K562 (cell line): Measurements from ENCODE around the gene GAPDHS. TPM values are rescaled to one million over a fixed set of nuclear protein-coding genes. Genes with fewer than 3 reads are reported as not detected.
A peak's percentile ranks its signal among the peaks of the same experiment; 100 is the strongest.

Experiments used
- ATAC-seq: fragments of 200-7000 bp; cut with Tn5 transposase; 3 replicates; pipeline ENCODE4 v1.9.1; 2020; ENCODE audit warnings: moderate library complexity
- BruUV-seq: library from RNA; stranded (reverse); fragments of 400-500 nt; replicated peaks from 2 replicates; lab custom pipeline; 2021; lab: Mats Ljungman, UMichigan
- CTCF ChIA-PET: fragments of 300-600 bp; formaldehyde crosslinking; extraction: SDS; loops from one replicate; lab custom pipeline; 2021; ENCODE audit warnings: low intra/inter-chr PET ratio; lab: Yijun Ruan, JAX
- POLR2A ChIA-PET: fragments of 300-600, 350-650 bp; sonication (Branson Sonifier 250); formaldehyde crosslinking; extraction: SDS; loops from one replicate; lab custom pipeline; 2021; ENCODE audit warnings: antibody characterized with exemption, inconsistent platforms; lab: Yijun Ruan, JAX
- DNase-seq, 4 experiments: peaks; one replicate each; pipeline versions ENCODE4 v3.0.0 to v3.0.0-alpha.2; 2011 to 2018; ENCODE audit warnings: low spot score in 3 of 4, mixed read lengths in 3 of 4; ENCODE audit errors: extremely low read depth in 1 of 4
- FAIRE-seq: peaks from 2 replicates; lab custom pipeline; 2011; peaks lifted over from hg19 to GRCh38; lab: Jason Lieb, UNC
- H2AFZ ChIP-seq: 2 replicates; pipeline ENCODE4 v1.6.0; 2011; ENCODE audit warnings: low read depth, low read length, control low read depth, inconsistent platforms
- H3K27ac ChIP-seq: fragments of 200-600 bp; 3 replicates; pipeline ENCODE4 v1.8.0; 2011; ENCODE audit warnings: low read depth, mild to moderate bottlenecking, control low read depth, inconsistent platforms, low read length, moderate library complexity, mixed read lengths; ENCODE audit errors: extremely low read depth
- H3K27me3 ChIP-seq, 2 experiments: fragments of 300-600 bp in 1 of 2; 2 replicates in 1 of 2; 3 replicates in 1 of 2; pipeline versions ENCODE4 v1.6.0 to v1.8.0; 2011; ENCODE audit warnings: inconsistent platforms in 2 of 2, low read length in 2 of 2, mild to moderate bottlenecking in 1 of 2, mixed read lengths in 1 of 2, moderate library complexity in 1 of 2; ENCODE audit not compliant: control insufficient read depth in 2 of 2, insufficient read depth in 2 of 2
- H3K36me3 ChIP-seq: fragments of 300-600 bp; 3 replicates; pipeline ENCODE4 v1.8.0; 2011; ENCODE audit warnings: mild to moderate bottlenecking, low read length, inconsistent platforms; ENCODE audit not compliant: control insufficient read depth, insufficient read depth
- H3K4me1 ChIP-seq, 2 experiments: fragments of 200-600 bp in 1 of 2; replicated peaks in 1 of 2; 2 replicates in 1 of 2; 3 replicates in 1 of 2; pipeline versions ENCODE4 v1.5.1 to v1.8.0; 2011; ENCODE audit warnings: inconsistent platforms in 2 of 2, low read length in 2 of 2, mild to moderate bottlenecking in 1 of 2, mixed read lengths in 1 of 2, moderate library complexity in 1 of 2; ENCODE audit not compliant: control insufficient read depth in 2 of 2, insufficient read depth in 2 of 2
- H3K4me2 ChIP-seq: 2 replicates; pipeline ENCODE4 v1.6.1; 2011; ENCODE audit warnings: low read length, control low read depth, inconsistent platforms, mixed read lengths; ENCODE audit not compliant: insufficient read depth
- H3K4me3 ChIP-seq: fragments of 200-600 bp; sonication (generic), shearing (Covaris generic); 2 replicates; pipeline ENCODE4 v1.5.1; 2016; ENCODE audit warnings: control low read depth, inconsistent platforms
- H3K79me2 ChIP-seq: fragments of 200-600 bp; 3 replicates; pipeline ENCODE4 v1.8.0; 2011; ENCODE audit warnings: low read length, inconsistent platforms; ENCODE audit not compliant: control insufficient read depth, insufficient read depth
- H3K9ac ChIP-seq, 2 experiments: 2 replicates each; pipeline versions ENCODE4 v1.6.0 to v1.6.1; 2011; ENCODE audit warnings: low read depth in 2 of 2, low read length in 2 of 2, control low read depth in 1 of 2, inconsistent platforms in 1 of 2, mild to moderate bottlenecking in 1 of 2, mixed read lengths in 1 of 2; ENCODE audit not compliant: insufficient read depth in 1 of 2
- H3K9me1 ChIP-seq: one replicate; pipeline ENCODE4 v1.6.0; 2011; ENCODE audit warnings: inconsistent platforms, mild to moderate bottlenecking, low read length, moderate library complexity; ENCODE audit not compliant: control insufficient read depth, insufficient read depth
- H3K9me3 ChIP-seq: replicated peaks from 2 replicates; pipeline ENCODE4 v1.5.1; 2011; ENCODE audit warnings: low read depth, low read length, inconsistent platforms; ENCODE audit not compliant: control insufficient read depth, insufficient read depth
- H4K20me1 ChIP-seq: replicated peaks from 2 replicates; pipeline ENCODE4 v1.6.1; 2011; ENCODE audit warnings: low read length, inconsistent platforms, mixed read lengths; ENCODE audit not compliant: control insufficient read depth, insufficient read depth
- CBX2 ChIP-seq: fragments of 200-600 bp; sonication (generic); IDR thresholded peaks from one replicate; pipeline ENCODE4 v1.6.1; 2012; ENCODE audit warnings: mild to moderate bottlenecking, low read length, inconsistent platforms; ENCODE audit not compliant: insufficient read depth, poor library complexity, severe bottlenecking
- CTBP1 ChIP-seq: fragments of 450-650 bp; IDR thresholded peaks from 2 replicates; pipeline ENCODE4 v1.6.1; 2016; ENCODE audit warnings: borderline replicate concordance
- EP300 ChIP-seq: IDR thresholded peaks from 2 replicates; pipeline ENCODE4 v1.6.1; 2012; ENCODE audit warnings: low read length, improper control_type of control experiment
- FOXO4 ChIP-seq: fragments of 450-650 bp; formaldehyde crosslinking; IDR thresholded peaks from 2 replicates; pipeline ENCODE4 v1.4.0; 2020; ENCODE audit warnings: mild to moderate bottlenecking, moderate library complexity
- HNRNPLL ChIP-seq: fragments of 200-400 bp; formaldehyde crosslinking; IDR thresholded peaks from 2 replicates; pipeline ENCODE4 v1.6.1; 2017; ENCODE audit warnings: low read length, low read depth, mild to moderate bottlenecking; ENCODE audit not compliant: poor library complexity, severe bottlenecking
- KLF1 ChIP-seq: fragments of 450-650 bp; IDR thresholded peaks from 2 replicates; pipeline ENCODE4 v1.6.1; 2016; ENCODE audit warnings: missing genetic modification characterization, missing compliant biosample characterization
- MCM7 ChIP-seq, 2 experiments: fragments of 450-650 bp; IDR thresholded peaks; 2 replicates each; pipeline ENCODE4 v1.6.1; 2016 to 2018
- NFATC3 ChIP-seq: fragments of 450-650 bp; IDR thresholded peaks from 2 replicates; pipeline ENCODE4 v1.6.1; 2017; ENCODE audit warnings: mild to moderate bottlenecking
- PREB ChIP-seq: sonication (generic); formaldehyde crosslinking; IDR thresholded peaks from 2 replicates; pipeline ENCODE4 v1.8.1; 2023; ENCODE audit warnings: mild to moderate bottlenecking, missing genetic modification reagents
- SRSF1 ChIP-seq: fragments of 200-400 bp; formaldehyde crosslinking; IDR thresholded peaks from 2 replicates; pipeline ENCODE4 v1.6.1; 2017; ENCODE audit warnings: mild to moderate bottlenecking, low read depth, low read length, moderate library complexity
- TFAP4 ChIP-seq: sonication (generic); formaldehyde crosslinking; IDR thresholded peaks from 2 replicates; pipeline ENCODE4 v1.8.0; 2022; ENCODE audit warnings: missing genetic modification reagents, mild to moderate bottlenecking, moderate library complexity, borderline replicate concordance
- ZEB2 ChIP-seq: fragments of 450-650 bp; IDR thresholded peaks from 2 replicates; pipeline ENCODE4 v1.6.1; 2016
- ZNF175 ChIP-seq: fragments of 200-800 bp; sonication (Bioruptor generic); IDR thresholded peaks from 2 replicates; pipeline ENCODE4 v1.6.1; 2016; ENCODE audit warnings: low read depth, mild to moderate bottlenecking, missing genetic modification characterization, missing compliant biosample characterization
- WGBS: fragments of 100-300 bp; shearing (Covaris generic); methylation state at CpG from one replicate; pipeline ENCODE4 v1.1.6; 2016; ENCODE audit warnings: low coverage, mixed read lengths; ENCODE audit not compliant: insufficient coverage; ENCODE audit errors: missing lambda C conversion rate; 5-methylcytosine and 5-hydroxymethylcytosine counted together
- in situ Hi-C: fragments of 300-500 bp; cut with MboI; formaldehyde crosslinking; loops from 4 replicates; pipeline ENCODE4 v1.15.0; 2018; ENCODE audit warnings: inconsistent platforms, mixed read lengths
- intact Hi-C: fragments of 100-400 bp; cut with micrococcal nuclease; formaldehyde crosslinking; loops from 2 replicates; pipeline ENCODE4 v1.14.2; 2022
- polyA plus RNA-seq, 8 experiments: library from polyadenylated mRNA; depleted of rRNA in 4 of 8; stranded (reverse) in 5 of 8; unstranded in 3 of 8; fragments of >200 nt; fragmentation: Nextera tagmentation in 2 of 8; fragmentation: Illumina TruSeq in 1 of 8; extraction: Ambion mirVana in 2 of 8; extraction: Trizol in 1 of 8; gene quantifications; 2 replicates each; pipeline versions ENCODE4 v1.2.1 to v1.2.3, GENCODE V29; 2011 to 2014; ENCODE audit warnings: inconsistent platforms in 1 of 8, missing spikeins in 1 of 8
- total RNA-seq, 7 experiments: library from RNA; depleted of rRNA in 6 of 7; stranded (reverse); fragments of >200 nt in 6 of 7; fragmentation: Illumina TruSeq in 2 of 7; extraction: Trizol in 2 of 7; gene quantifications; 2 replicates each; pipeline versions ENCODE4 v1.2.1 to v1.2.3, GENCODE V29; 2011 to 2021; ENCODE audit warnings: low replicate concordance in 1 of 7
- TF ChIP-seq, protein P1 (sequence below): fragments of 200-800 bp; sonication (Bioruptor generic); IDR thresholded peaks from 2 replicates; pipeline ENCODE4 v1.6.1; 2017; ENCODE audit warnings: missing genetic modification characterization, missing compliant biosample characterization

The GAPDHS gene
- total and polyA plus RNA-seq, 9 of the 15 experiments (the other 6 are each of a cell fraction or from before 2014, with no cell fraction given): 0.08 to 0.12 TPM; not detected in 7

GRCh38 chr19:35513628-35514281 is 19.5 kb upstream of the GAPDHS start, which contains the start of gene DMKN (continued):
- TF ChIP-seq PREB (CRISPR knock-in tag) (no peak), KLF1 (tag) (no peak), TFAP4 (CRISPR knock-in tag) (peak; percentile 75; the same call in 1 of the 2 replicates), MCM7 (IDR thresholded peaks at IDR 0.05) (no peak), SRSF1 (no peak), HNRNPLL (no peak)

- no peaks in the 10 kb centered on the region for H3K36me3 ChIP-seq
- no peak overlapping the region for H3K4me3 ChIP-seq
- H3K27me3 ChIP-seq: peaks cover 41 to 71% of the 10 kb centered on the region in 2 experiments; a peak in 4 of 5 replicates
- DNase-seq (peak in 2 of 4 experiments; percentile 34 to 47), FAIRE-seq (no peak), ATAC-seq (no peak)
- in situ Hi-C loops: no loop called here
- H3K4me2 ChIP-seq: no peak overlapping the region
- H3K9ac ChIP-seq: peak overlapping the region in 1 of 2 experiments; percentile 10; a peak in 2 of 4 replicates
- POLR2A ChIA-PET: interaction anchor here (0.6 to 1.1 kb wide), 2 partner anchors 9 to 162 kb away, joined by 3 to 4 read pairs; no protein-coding TSS in a partner anchor
- no peaks in the 10 kb centered on the region for H3K79me2 ChIP-seq
- H3K27ac ChIP-seq: no peak overlapping the region
- intact Hi-C loops: no loop called here
- no peak overlapping the region for H2AFZ ChIP-seq
- CTCF ChIA-PET: no interaction called here
- H3K4me1 ChIP-seq: peaks cover 0 to 36% of the 10 kb centered on the region in 2 experiments; a peak in 4 of 5 replicates
- H3K9me1 ChIP-seq: peaks cover 2% of the 10 kb centered on the region
- peaks cover 14% of the 10 kb centered on the region for H4K20me1 ChIP-seq
- no peaks in the 10 kb centered on the region for H3K9me3 ChIP-seq
- WGBS: 6% methylated on average over 14 of the region's 20 CpGs
- BruUV-seq: no TSS peak
- TF ChIP-seq ZEB2 (no peak), EP300 (no peak), ZNF175 (no peak), NFATC3 (no peak), CBX2 (no peak), CTBP1 (no peak), FOXO4 (CRISPR knock-in tag) (no peak)
- TF ChIP-seq, protein P1, sequence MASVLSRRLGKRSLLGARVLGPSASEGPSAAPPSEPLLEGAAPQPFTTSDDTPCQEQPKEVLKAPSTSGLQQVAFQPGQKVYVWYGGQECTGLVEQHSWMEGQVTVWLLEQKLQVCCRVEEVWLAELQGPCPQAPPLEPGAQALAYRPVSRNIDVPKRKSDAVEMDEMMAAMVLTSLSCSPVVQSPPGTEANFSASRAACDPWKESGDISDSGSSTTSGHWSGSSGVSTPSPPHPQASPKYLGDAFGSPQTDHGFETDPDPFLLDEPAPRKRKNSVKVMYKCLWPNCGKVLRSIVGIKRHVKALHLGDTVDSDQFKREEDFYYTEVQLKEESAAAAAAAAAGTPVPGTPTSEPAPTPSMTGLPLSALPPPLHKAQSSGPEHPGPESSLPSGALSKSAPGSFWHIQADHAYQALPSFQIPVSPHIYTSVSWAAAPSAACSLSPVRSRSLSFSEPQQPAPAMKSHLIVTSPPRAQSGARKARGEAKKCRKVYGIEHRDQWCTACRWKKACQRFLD (CRISPR knock-in tag): no peak
Measured at GRCh38 chr19:35514282-35514809, 18.9 kb upstream of the GAPDHS start.
